ENCODE results near the gene ERC2. TPM values are rescaled to one million over a fixed set of nuclear protein-coding genes. Genes with fewer than 3 reads are reported as not detected.

Gene ERC2
- total RNA-seq, 1 donor = 0.43 TPM

DNA sequence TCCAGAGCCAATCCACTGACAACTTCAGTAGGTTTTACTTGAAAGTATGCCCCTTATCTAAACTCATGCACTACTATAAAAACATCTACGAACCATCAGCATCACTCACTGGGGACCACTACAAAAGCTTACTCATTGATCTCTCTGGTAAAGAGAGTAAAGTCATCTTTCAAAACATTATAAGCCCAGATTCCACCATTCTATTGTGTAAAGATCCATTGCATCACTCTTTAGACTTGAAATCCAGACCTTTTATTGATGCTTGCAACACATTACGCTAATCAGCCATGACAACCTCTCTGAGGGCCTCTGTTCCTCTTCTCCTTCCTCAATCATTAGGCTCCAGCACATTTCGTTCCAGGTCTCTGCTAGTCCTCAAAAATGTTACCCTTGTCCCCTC lies 732.3 kb downstream of the ERC2 start:
- no peak overlapping the region for H3K4me3 ChIP-seq (ENCODE audit: low read depth, low read length)
- DNase-seq (ENCODE audit: low read depth) = no peak
- TF ChIP-seq, protein P1, sequence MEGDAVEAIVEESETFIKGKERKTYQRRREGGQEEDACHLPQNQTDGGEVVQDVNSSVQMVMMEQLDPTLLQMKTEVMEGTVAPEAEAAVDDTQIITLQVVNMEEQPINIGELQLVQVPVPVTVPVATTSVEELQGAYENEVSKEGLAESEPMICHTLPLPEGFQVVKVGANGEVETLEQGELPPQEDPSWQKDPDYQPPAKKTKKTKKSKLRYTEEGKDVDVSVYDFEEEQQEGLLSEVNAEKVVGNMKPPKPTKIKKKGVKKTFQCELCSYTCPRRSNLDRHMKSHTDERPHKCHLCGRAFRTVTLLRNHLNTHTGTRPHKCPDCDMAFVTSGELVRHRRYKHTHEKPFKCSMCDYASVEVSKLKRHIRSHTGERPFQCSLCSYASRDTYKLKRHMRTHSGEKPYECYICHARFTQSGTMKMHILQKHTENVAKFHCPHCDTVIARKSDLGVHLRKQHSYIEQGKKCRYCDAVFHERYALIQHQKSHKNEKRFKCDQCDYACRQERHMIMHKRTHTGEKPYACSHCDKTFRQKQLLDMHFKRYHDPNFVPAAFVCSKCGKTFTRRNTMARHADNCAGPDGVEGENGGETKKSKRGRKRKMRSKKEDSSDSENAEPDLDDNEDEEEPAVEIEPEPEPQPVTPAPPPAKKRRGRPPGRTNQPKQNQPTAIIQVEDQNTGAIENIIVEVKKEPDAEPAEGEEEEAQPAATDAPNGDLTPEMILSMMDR (IDR thresholded peaks at IDR 0.05; ENCODE audit: insufficient read depth, low read depth, low read length) = no peak

DNA sequence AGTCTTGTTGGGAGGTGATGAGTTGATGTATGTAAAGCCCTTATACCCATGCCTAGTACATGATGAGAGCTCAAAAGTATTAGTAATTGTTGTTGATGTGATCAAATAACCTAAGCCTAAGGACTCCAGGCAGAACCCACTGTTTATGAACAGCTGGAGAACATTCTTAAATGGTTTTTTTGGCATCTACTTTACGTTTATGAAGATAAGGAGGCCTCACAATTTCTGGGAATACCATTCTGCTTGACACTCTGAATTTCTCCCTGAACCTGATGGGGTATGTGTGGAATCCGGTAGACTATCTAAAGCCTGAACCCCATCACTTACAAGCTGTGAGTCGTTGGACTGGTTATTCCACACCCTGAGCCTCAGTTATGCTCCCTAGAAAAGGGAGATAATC lies 736.5 kb downstream of the ERC2 start:
- TF ChIP-seq, protein P1 (IDR thresholded peaks at IDR 0.05; ENCODE audit: insufficient read depth, low read depth, low read length) = no peak
- H3K4me3 ChIP-seq (ENCODE audit: low read depth, low read length) = no peak overlapping the region
- no peak for DNase-seq (ENCODE audit: low read depth)

DNA sequence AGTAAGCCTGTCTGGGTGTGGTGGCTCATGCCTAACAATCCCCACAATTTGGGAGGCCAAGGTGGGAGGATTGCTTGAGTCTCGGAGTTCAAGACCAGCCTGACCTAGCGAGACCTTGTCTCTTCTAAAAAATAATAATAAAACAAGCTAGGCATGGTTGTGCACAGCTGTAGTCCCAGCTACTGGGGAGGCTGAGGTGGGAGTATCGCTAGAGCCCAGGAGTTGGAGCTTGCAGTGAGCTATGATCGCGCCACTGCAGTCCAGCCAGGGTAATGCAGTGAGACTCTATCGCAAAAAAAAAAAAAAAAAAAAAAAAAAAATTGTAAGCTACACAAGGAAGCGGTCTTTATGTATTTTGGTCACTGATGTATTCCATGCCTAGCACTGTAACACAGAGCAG lies 738.7 kb downstream of the ERC2 start:
- DNase-seq (ENCODE audit: low read depth) = no peak
- TF ChIP-seq, protein P1 (IDR thresholded peaks at IDR 0.05; ENCODE audit: insufficient read depth, low read depth, low read length) = no peak
- H3K4me3 ChIP-seq (ENCODE audit: low read depth, low read length) = no peak overlapping the region

DNA sequence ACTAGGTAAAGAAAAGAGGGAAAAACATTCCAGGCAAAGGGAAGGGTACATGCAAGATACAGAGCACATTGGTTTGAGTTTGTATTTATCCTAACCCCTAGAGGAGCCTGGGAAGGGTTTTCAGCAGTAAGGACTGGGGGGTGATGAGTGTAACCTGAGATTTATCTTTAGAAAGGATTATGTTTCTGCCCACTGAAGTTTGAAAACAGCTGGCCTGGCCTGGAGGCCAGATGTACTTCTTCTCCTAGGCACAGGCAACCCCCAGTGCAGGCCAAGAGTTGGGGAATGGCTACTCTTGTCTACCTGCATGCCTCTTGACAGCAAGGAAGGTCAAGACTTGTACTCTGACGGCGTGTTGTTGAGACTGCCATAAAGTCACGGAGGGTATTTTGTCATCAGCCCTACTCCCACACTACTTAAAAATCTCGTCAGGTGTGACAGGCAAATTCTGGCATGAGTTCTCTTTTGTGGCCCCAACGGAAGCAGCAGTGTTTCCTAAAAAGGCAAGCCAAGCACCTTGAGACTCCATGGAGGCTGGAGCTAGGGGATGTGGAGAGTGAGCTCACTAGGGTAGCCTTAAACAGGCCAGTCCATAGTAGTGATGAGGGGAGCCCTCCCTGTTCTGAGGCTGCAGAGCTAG lies 739.7 kb downstream of the ERC2 start:
- TF ChIP-seq, protein P1 (IDR thresholded peaks at IDR 0.05; ENCODE audit: insufficient read depth, low read depth, low read length) = no peak
- no peak for DNase-seq (ENCODE audit: low read depth)
- no peak overlapping the region for H3K4me3 ChIP-seq (ENCODE audit: low read depth, low read length)

DNA sequence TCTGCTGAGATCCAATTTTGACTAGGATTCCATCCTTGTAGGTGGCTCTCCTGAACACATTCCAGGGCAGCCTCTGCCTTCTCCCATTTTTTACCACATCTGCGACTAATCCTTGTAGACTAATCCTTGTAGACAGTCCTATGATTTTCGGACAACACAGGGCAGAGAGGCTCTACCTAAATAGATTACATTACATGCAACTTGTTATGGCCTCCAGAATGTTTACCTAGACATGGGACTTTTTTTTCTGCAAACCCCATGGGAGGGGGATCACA lies 741.8 kb downstream of the ERC2 start:
- H3K4me3 ChIP-seq (ENCODE audit: low read depth, low read length) = no peak overlapping the region
- TF ChIP-seq, protein P1 (IDR thresholded peaks at IDR 0.05; ENCODE audit: insufficient read depth, low read depth, low read length) = no peak
- DNase-seq (ENCODE audit: low read depth) = no peak

DNA sequence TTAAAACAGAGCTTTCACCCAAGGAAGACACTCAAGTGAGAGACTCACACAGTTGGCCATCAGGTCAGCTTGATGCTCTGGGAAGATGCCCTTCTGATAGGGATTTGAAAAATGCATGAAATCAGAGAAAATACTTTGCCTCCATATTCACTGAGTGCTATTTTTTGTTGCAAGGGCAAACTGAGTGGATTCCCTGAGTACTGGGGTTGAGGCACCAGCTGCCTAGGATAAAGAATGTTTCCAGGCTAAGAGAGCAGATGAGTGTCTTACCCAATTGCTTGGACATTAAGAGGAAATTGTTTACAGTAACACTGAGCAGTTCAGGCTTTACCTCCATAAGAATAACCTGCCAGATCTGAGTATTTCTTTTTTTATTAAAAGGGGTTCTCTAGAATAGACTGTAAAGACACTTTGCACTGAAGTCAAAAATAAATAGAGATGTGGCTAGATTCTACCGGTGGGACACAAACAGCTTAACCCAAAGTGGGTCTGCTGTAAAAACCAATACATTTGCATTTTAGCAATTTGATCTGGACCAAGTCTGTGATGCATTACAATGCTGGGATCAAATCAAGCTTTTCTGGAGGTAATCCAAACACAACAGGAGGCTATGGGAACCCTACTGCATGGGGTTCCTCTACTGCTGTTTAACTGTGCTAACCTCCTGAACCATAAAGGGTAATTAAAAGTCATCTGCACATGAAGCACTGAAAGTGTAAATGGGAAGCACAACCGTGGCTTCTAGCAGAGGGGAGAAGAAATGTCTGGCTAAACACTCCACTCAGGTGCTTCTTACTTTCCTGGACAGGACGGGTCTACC lies 742.4 kb downstream of the ERC2 start:
- H3K4me3 ChIP-seq (ENCODE audit: low read depth, low read length) = no peak overlapping the region
- TF ChIP-seq, protein P1 (IDR thresholded peaks at IDR 0.05; ENCODE audit: insufficient read depth, low read depth, low read length) = no peak
- DNase-seq (ENCODE audit: low read depth) = no peak

Measured in fibroblast of villous mesenchyme (primary cell).